C4-2B (cell line): Measurements from ENCODE around the gene NARF.

ENCODE experiments used
- CTCF ChIP-seq: fragments of 450-650 bp; conservative IDR thresholded peaks from 2 replicates; pipeline ENCODE4 v1.5.1; 2017; ENCODE audit warnings: mild to moderate bottlenecking
- ZFX ChIP-seq: fragments of 450-650 bp; IDR thresholded peaks from 2 replicates; pipeline ENCODE4 v1.6.1; 2017

- TF ChIP-seq CTCF: no peak
- TF ChIP-seq ZFX: no peak
These were observed 39.0 kb upstream of the NARF start for GRCh38 chr17:82419540-82419939.
